Cerebellar cortex (tissue), 1 donor: Measurements from ENCODE around the gene PTPRD.
A peak's percentile ranks its signal among the peaks of the same experiment; 100 is the strongest.

Source experiments
- DNase-seq: peaks from one replicate; pipeline ENCODE4 v3.0.0-alpha.2; 2015; ENCODE audit warnings: low spot score

PTPRD gene

GRCh38 chr9:8683496-8683895, 1929.3 kb downstream of the PTPRD start:
- DNase-seq, result peak; percentile 77

GRCh38 chr9:8680658-8681057, 1932.1 kb downstream of the PTPRD start:
- no peak for DNase-seq

GRCh38 chr9:8680157-8680556, 1932.6 kb downstream of the PTPRD start:
- DNase-seq, result no peak

- DNase-seq, result no peak
Observed at GRCh38 chr9:8679371-8679822, 1933.4 kb downstream of the PTPRD start.

GRCh38 chr9:8677741-8678140, 1935.1 kb downstream of the PTPRD start:
- no peak for DNase-seq

- no peak for DNase-seq
Observed at GRCh38 chr9:8674536-8674935, 1938.3 kb downstream of the PTPRD start.

GRCh38 chr9:8673830-8674229, 1939.0 kb downstream of the PTPRD start:
- no peak for DNase-seq

- DNase-seq, result no peak
Observed at GRCh38 chr9:8670751-8671150, 1942.1 kb downstream of the PTPRD start.

GRCh38 chr9:8668751-8669150, 1944.1 kb downstream of the PTPRD start:
- no peak for DNase-seq

GRCh38 chr9:8668231-8668630, 1944.6 kb downstream of the PTPRD start:
- no peak for DNase-seq

GRCh38 chr9:8666060-8666459, 1946.7 kb downstream of the PTPRD start:
- DNase-seq, result no peak

GRCh38 chr9:8660383-8660782, 1952.4 kb downstream of the PTPRD start:
- no peak for DNase-seq

GRCh38 chr9:8659108-8659507, 1953.7 kb downstream of the PTPRD start:
- peak; percentile 49 for DNase-seq

GRCh38 chr9:8655071-8655470, 1957.7 kb downstream of the PTPRD start:
- DNase-seq, result no peak

- no peak for DNase-seq
Observed at GRCh38 chr9:8653855-8654254, 1958.9 kb downstream of the PTPRD start.

- no peak for DNase-seq
Observed at GRCh38 chr9:8653111-8653510, 1959.7 kb downstream of the PTPRD start.

GRCh38 chr9:8652255-8652654, 1960.5 kb downstream of the PTPRD start:
- DNase-seq, result peak; percentile 94

- DNase-seq, result peak; percentile 85
Observed at GRCh38 chr9:8651846-8652215, 1961.0 kb downstream of the PTPRD start.

- DNase-seq, result peak; percentile 51
Observed at GRCh38 chr9:8651070-8651845, 1961.5 kb downstream of the PTPRD start.

- DNase-seq, result no peak
Observed at GRCh38 chr9:8649807-8650206, 1963.0 kb downstream of the PTPRD start.

GRCh38 chr9:8649160-8649559, 1963.6 kb downstream of the PTPRD start:
- DNase-seq, result peak; percentile 36

- no peak for DNase-seq
Observed at GRCh38 chr9:8648271-8648845, 1964.4 kb downstream of the PTPRD start.

GRCh38 chr9:8647824-8648223, 1965.0 kb downstream of the PTPRD start:
- no peak for DNase-seq

GRCh38 chr9:8644571-8644970, 1968.2 kb downstream of the PTPRD start:
- no peak for DNase-seq
